Smooth muscle cell (in vitro differentiated cells): Measurements from ENCODE around the gene ANK3. TPM values are rescaled to one million over a fixed set of nuclear protein-coding genes. Genes with fewer than 3 reads are reported as not detected.
A peak's percentile ranks its signal among the peaks of the same experiment; 100 is the strongest.

Experiments
- DNase-seq: peaks from one replicate; lab custom pipeline; 2025; ENCODE audit not compliant: unreplicated experiment; lab: John Stamatoyannopoulos, UW
- H2AFZ ChIP-seq: fragments of 200-600 bp; sonication (generic); 2 replicates; pipeline ENCODE4 v1.6.0; 2016; ENCODE audit warnings: antibody characterized with exemption, low read depth, mild to moderate bottlenecking
- H3F3A ChIP-seq: fragments of 200-600 bp; sonication (generic); 2 replicates; pipeline ENCODE4 v1.6.0; 2017; ENCODE audit warnings: antibody characterized with exemption, low read depth
- H3K27ac ChIP-seq: fragments of 200-600 bp; sonication (generic); 2 replicates; pipeline ENCODE4 v1.5.1; 2016; ENCODE audit warnings: low read depth, mild to moderate bottlenecking
- H3K27me3 ChIP-seq: fragments of 200-600 bp; sonication (generic); 2 replicates; pipeline ENCODE4 v1.6.1; 2016; ENCODE audit warnings: low read depth, mild to moderate bottlenecking
- H3K36me3 ChIP-seq: fragments of 200-600 bp; sonication (generic); 2 replicates; pipeline ENCODE4 v1.5.1; 2016; ENCODE audit warnings: low read depth
- H3K4me1 ChIP-seq: fragments of 200-600 bp; sonication (generic); 2 replicates; pipeline ENCODE4 v1.5.1; 2016; ENCODE audit warnings: low read depth
- H3K4me2 ChIP-seq: fragments of 200-600 bp; sonication (generic); 2 replicates; pipeline ENCODE4 v1.6.0; 2016; ENCODE audit warnings: mild to moderate bottlenecking
- H3K4me3 ChIP-seq: fragments of 200-600 bp; sonication (generic); 2 replicates; pipeline ENCODE4 v1.5.1; 2016; ENCODE audit warnings: mild to moderate bottlenecking
- H3K79me2 ChIP-seq: fragments of 200-600 bp; sonication (generic); 2 replicates; pipeline ENCODE4 v1.6.0; 2016; ENCODE audit warnings: low read depth, mild to moderate bottlenecking
- H3K9ac ChIP-seq: fragments of 200-600 bp; sonication (generic); 2 replicates; pipeline ENCODE4 v1.6.0; 2016; ENCODE audit warnings: low read depth
- H3K9me3 ChIP-seq: fragments of 200-600 bp; sonication (generic); replicated peaks from 2 replicates; pipeline ENCODE4 v1.5.1; 2016; ENCODE audit warnings: low read depth
- H4K20me1 ChIP-seq: fragments of 200-600 bp; sonication (generic); 2 replicates; pipeline ENCODE4 v1.6.0; 2016; ENCODE audit warnings: low read depth
- CTCF ChIP-seq: fragments of 200-600 bp; sonication (generic); IDR thresholded peaks from 2 replicates; pipeline ENCODE4 v1.5.1; 2017; ENCODE audit warnings: borderline replicate concordance, mild to moderate bottlenecking, antibody characterized with exemption; ENCODE audit not compliant: insufficient read depth, poor library complexity, severe bottlenecking
- WGBS: methylation state at CpG from one replicate; pipeline ENCODE4 v1.1.7; 2016; ENCODE audit warnings: low lambda C conversion rate; 5-methylcytosine and 5-hydroxymethylcytosine counted together
- polyA plus RNA-seq: library from polyadenylated mRNA; unstranded; fragments of >200 nt; fragmentation: Nextera tagmentation; extraction: Ambion mirVana; gene quantifications from 2 replicates; pipeline ENCODE4 v1.2.1, GENCODE V29; 2016
- total RNA-seq: library from RNA; depleted of rRNA; stranded (reverse); fragments of >200 nt; gene quantifications from 2 replicates; pipeline ENCODE4 v1.2.3, GENCODE V29; 2014

The ANK3 gene
- total and polyA plus RNA-seq, 2 experiments from 2014 or later: 28.2 to 85.5 TPM

- H3K36me3 ChIP-seq: no peaks in the 10 kb centered on the region
- peaks cover 14% of the 10 kb centered on the region for H3K4me1 ChIP-seq
- peak overlapping the region; percentile 82 for H3K27ac ChIP-seq
- H3K27me3 ChIP-seq: no peaks in the 10 kb centered on the region
- no peaks in the 10 kb centered on the region for H4K20me1 ChIP-seq
- H3K79me2 ChIP-seq: no peaks in the 10 kb centered on the region
- WGBS: 63% methylated on average over 6 of the region's 6 CpGs
- H3F3A ChIP-seq: peaks cover 7% of the 10 kb centered on the region
- H3K4me2 ChIP-seq: peak overlapping the region; percentile 44
- H3K4me3 ChIP-seq: no peak overlapping the region
- DNase-seq: no peak
- H3K9me3 ChIP-seq: no peaks in the 10 kb centered on the region
- H3K9ac ChIP-seq: peak overlapping the region; percentile 3
- H2AFZ ChIP-seq: no peak overlapping the region
- TF ChIP-seq CTCF: no peak
Measured at GRCh38 chr10:60043561-60044241, 346.0 kb downstream of the ANK3 start.

- H3K4me2 ChIP-seq: peak overlapping the region; percentile 44
- no peak for DNase-seq
- no peak overlapping the region for H3K9ac ChIP-seq
- H2AFZ ChIP-seq: no peak overlapping the region
- H3K9me3 ChIP-seq: no peaks in the 10 kb centered on the region
- H3K27me3 ChIP-seq: no peaks in the 10 kb centered on the region
- no peaks in the 10 kb centered on the region for H4K20me1 ChIP-seq
- H3K4me3 ChIP-seq: no peak overlapping the region
- H3K36me3 ChIP-seq: no peaks in the 10 kb centered on the region
- H3K79me2 ChIP-seq: no peaks in the 10 kb centered on the region
- TF ChIP-seq CTCF: no peak
- H3K4me1 ChIP-seq: peaks cover 14% of the 10 kb centered on the region
- peak overlapping the region; percentile 82 for H3K27ac ChIP-seq
- 12% methylated on average over 2 of the region's 2 CpGs for WGBS
- H3F3A ChIP-seq: peaks cover 7% of the 10 kb centered on the region
Measured at GRCh38 chr10:60042914-60043313, 346.8 kb downstream of the ANK3 start.

GRCh38 chr10:60042262-60042661 is 347.4 kb downstream of the ANK3 start:
- Histone ChIP-seq H3K4me3 (no peak overlapping the region), H3K4me2 (peak overlapping the region; percentile 44), H3K9me3 (no peaks in the 10 kb centered on the region), H3K27me3 (no peaks in the 10 kb centered on the region), H3K36me3 (no peaks in the 10 kb centered on the region), H4K20me1 (no peaks in the 10 kb centered on the region), H3K27ac (peak overlapping the region; percentile 82), H3K9ac (no peak overlapping the region), H3K4me1 (peaks cover 14% of the 10 kb centered on the region), H2AFZ (no peak overlapping the region), H3F3A (peaks cover 7% of the 10 kb centered on the region), H3K79me2 (no peaks in the 10 kb centered on the region)
- WGBS: 55% methylated on average over 5 of the region's 5 CpGs
- DNase-seq: no peak
- TF ChIP-seq CTCF: no peak
